ENCODE measurements around the gene MARCHF11.

MARCHF11 gene

DNA sequence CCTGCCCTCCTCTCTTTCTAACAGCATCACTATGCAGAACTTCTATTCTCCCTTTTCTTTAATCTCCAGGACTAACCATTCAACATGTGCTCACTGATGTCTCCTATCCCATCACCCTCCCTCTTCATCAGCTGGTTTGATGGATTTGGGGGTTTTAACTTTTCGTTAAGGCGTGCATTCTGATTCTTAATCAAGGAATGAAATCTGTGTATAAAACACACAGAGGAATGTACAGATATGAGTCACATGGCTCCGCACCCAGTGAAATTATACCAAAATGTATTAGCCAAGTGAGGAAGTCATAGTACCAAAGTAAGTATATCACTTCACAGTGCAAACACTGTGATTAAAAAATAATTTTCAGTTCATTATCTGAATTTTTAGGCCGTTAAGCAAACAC, 35.2 kb downstream of the MARCHF11 start:
- TF ChIP-seq POLR2AphosphoS5 (IDR thresholded peaks at IDR 0.05; ENCODE audit: low read depth, low read length) (no peak), TAF1 (IDR thresholded peaks at IDR 0.05; ENCODE audit: borderline replicate concordance, insufficient read depth, low read length) (no peak), FOXP2 (optimal IDR thresholded peaks at IDR 0.05; ENCODE audit: borderline replicate concordance, extremely low read depth, extremely low read length, insufficient read depth) (no peak), SIN3A (IDR thresholded peaks at IDR 0.05; ENCODE audit: borderline replicate concordance, insufficient read depth, low read length) (no peak)
- TF ChIP-seq, protein P1, sequence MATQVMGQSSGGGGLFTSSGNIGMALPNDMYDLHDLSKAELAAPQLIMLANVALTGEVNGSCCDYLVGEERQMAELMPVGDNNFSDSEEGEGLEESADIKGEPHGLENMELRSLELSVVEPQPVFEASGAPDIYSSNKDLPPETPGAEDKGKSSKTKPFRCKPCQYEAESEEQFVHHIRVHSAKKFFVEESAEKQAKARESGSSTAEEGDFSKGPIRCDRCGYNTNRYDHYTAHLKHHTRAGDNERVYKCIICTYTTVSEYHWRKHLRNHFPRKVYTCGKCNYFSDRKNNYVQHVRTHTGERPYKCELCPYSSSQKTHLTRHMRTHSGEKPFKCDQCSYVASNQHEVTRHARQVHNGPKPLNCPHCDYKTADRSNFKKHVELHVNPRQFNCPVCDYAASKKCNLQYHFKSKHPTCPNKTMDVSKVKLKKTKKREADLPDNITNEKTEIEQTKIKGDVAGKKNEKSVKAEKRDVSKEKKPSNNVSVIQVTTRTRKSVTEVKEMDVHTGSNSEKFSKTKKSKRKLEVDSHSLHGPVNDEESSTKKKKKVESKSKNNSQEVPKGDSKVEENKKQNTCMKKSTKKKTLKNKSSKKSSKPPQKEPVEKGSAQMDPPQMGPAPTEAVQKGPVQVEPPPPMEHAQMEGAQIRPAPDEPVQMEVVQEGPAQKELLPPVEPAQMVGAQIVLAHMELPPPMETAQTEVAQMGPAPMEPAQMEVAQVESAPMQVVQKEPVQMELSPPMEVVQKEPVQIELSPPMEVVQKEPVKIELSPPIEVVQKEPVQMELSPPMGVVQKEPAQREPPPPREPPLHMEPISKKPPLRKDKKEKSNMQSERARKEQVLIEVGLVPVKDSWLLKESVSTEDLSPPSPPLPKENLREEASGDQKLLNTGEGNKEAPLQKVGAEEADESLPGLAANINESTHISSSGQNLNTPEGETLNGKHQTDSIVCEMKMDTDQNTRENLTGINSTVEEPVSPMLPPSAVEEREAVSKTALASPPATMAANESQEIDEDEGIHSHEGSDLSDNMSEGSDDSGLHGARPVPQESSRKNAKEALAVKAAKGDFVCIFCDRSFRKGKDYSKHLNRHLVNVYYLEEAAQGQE (IDR thresholded peaks at IDR 0.05; ENCODE audit: insufficient read depth in 1 of 2, low read depth in 2 of 2, low read length in 2 of 2): no peak

DNA sequence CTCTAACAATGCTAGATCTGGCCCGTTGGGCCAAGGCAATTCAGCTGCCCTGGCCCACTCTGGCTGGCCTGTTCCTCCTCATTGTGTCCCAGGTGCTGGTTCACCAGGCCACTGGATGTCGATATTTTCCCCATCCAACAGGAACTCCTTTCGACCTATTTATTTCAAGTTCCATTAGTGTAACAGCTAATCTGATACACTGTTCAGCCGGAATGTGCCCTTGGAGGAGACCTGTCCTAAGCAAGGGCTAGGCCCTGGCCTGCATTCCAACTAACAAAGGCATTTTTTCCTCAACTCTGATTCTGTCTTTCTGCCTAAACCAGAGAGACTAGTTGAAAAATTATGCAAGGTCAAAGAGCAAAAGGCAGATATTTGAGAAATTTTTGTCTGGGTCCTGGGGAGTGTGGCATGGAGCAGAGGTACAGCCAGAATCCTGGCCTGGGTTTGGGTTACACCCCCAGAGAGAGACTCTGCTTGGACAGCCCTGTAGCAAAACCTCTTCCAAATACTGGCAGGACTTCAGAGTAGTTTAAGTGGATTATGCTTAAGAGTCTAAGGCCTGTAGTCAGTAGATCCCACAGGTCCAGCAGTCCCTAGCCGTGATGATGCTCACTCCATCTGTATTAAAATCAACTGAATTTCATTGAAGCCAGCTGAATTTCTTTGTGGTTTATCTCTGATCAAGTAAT, 36.1 kb downstream of the MARCHF11 start:
- no peak for TF ChIP-seq SIN3A (IDR thresholded peaks at IDR 0.05; ENCODE audit: borderline replicate concordance, insufficient read depth, low read length)
- TF ChIP-seq POLR2AphosphoS5 (IDR thresholded peaks at IDR 0.05; ENCODE audit: low read depth, low read length): no peak
- TF ChIP-seq, protein P1 (IDR thresholded peaks at IDR 0.05; ENCODE audit: insufficient read depth in 1 of 2, low read depth in 2 of 2, low read length in 2 of 2): no peak
- TF ChIP-seq TAF1 (IDR thresholded peaks at IDR 0.05; ENCODE audit: borderline replicate concordance, insufficient read depth, low read length): no peak
- TF ChIP-seq FOXP2 (optimal IDR thresholded peaks at IDR 0.05; ENCODE audit: borderline replicate concordance, extremely low read depth, extremely low read length, insufficient read depth): no peak

DNA sequence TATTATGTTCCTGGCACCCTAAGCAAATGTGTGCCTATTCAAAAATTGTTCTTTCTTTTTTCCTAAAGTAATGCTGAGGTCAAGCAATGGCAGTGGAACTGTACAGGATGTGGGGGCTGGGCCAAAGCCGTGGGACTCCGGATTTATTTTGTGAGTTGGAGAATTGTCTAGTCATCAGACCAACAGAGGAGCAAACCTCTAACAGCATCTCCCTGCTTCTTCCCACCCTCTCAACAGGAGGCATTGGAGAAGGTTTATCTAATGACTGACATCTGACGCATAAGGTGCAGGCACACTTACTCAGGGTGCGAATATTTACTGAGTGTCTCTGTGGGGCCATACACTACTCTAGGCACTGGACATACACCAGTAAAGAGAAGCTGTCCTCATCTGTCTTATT, 38.6 kb downstream of the MARCHF11 start:
- no peak for TF ChIP-seq TAF1 (IDR thresholded peaks at IDR 0.05; ENCODE audit: borderline replicate concordance, insufficient read depth, low read length)
- TF ChIP-seq SIN3A (IDR thresholded peaks at IDR 0.05; ENCODE audit: borderline replicate concordance, insufficient read depth, low read length): no peak
- no peak for TF ChIP-seq POLR2AphosphoS5 (IDR thresholded peaks at IDR 0.05; ENCODE audit: low read depth, low read length)
- TF ChIP-seq, protein P1 (IDR thresholded peaks at IDR 0.05; ENCODE audit: insufficient read depth in 1 of 2, low read depth in 2 of 2, low read length in 2 of 2): no peak
- no peak for TF ChIP-seq FOXP2 (optimal IDR thresholded peaks at IDR 0.05; ENCODE audit: borderline replicate concordance, extremely low read depth, extremely low read length, insufficient read depth)

DNA sequence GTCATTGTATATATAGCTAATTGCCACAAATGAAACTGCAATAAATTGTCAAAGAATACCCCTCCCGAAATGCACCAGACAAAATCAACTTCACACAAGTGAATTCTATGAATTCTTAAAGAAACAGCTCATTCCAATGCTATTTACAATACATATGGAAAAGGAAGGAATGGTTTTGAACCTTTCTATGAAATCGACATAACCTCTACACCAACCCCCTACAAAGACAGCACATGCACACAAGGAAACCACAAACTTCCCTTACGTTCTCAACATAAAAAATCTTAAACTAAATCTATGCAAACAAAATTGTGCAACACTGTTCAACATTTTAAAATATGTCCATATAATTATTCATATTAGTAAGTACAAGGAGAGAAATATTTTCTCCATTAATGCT, 39.2 kb downstream of the MARCHF11 start:
- no peak for TF ChIP-seq FOXP2 (optimal IDR thresholded peaks at IDR 0.05; ENCODE audit: borderline replicate concordance, extremely low read depth, extremely low read length, insufficient read depth)
- no peak for TF ChIP-seq POLR2AphosphoS5 (IDR thresholded peaks at IDR 0.05; ENCODE audit: low read depth, low read length)
- TF ChIP-seq SIN3A (IDR thresholded peaks at IDR 0.05; ENCODE audit: borderline replicate concordance, insufficient read depth, low read length): no peak
- no peak for TF ChIP-seq TAF1 (IDR thresholded peaks at IDR 0.05; ENCODE audit: borderline replicate concordance, insufficient read depth, low read length)
- TF ChIP-seq, protein P1 (IDR thresholded peaks at IDR 0.05; ENCODE audit: insufficient read depth in 1 of 2, low read depth in 2 of 2, low read length in 2 of 2): no peak

Measured in PFSK-1 (cell line).